A549 (cell line): ENCODE measurements around the gene PIGL. TPM values are rescaled to one million over a fixed set of nuclear protein-coding genes. Genes with fewer than 3 reads are reported as not detected.

Source experiments
- ATAC-seq, 2 experiments: fragments of 200-7000 bp in 1 of 2; fragments of >200 bp in 1 of 2; cut with Nextera tagmentation in 1 of 2; cut with Tn5 transposase in 1 of 2; 3 replicates each; pipeline versions ENCODE4 v1.8.0 to v1.9.1; 2018 to 2020; ENCODE audit warnings: mild to moderate bottlenecking in 1 of 2, moderate library complexity in 1 of 2
- CTCF ChIA-PET: fragments of 300-600 bp; sonication (Branson Sonifier 250); formaldehyde crosslinking; extraction: SDS; loops from one replicate; lab custom pipeline; 2021; ENCODE audit warnings: antibody characterized with exemption, inconsistent platforms; lab: Yijun Ruan, JAX
- POLR2A ChIA-PET: fragments of 350-600 bp; formaldehyde crosslinking; extraction: SDS; loops from one replicate; lab custom pipeline; 2021; ENCODE audit warnings: antibody characterized with exemption, inconsistent platforms; lab: Yijun Ruan, JAX
- DNase-seq, 2 experiments: peaks; one replicate each; pipeline versions ENCODE4 v3.0.0 to v3.0.0-alpha.2; 2011 to 2016; ENCODE audit warnings: low read depth in 1 of 2, low spot score in 1 of 2
- FAIRE-seq: peaks from 2 replicates; lab custom pipeline; 2011; peaks lifted over from hg19 to GRCh38; lab: Jason Lieb, UNC
- H3K27ac ChIP-seq, 2 experiments: fragments of >200 bp; sonication (Bioruptor Twin); formaldehyde crosslinking; 3 replicates each; pipeline ENCODE4 v1.5.1; 2016 to 2017
- H3K4me1 ChIP-seq: fragments of >200 bp; sonication (Bioruptor Twin); formaldehyde crosslinking; 3 replicates; pipeline ENCODE4 v1.6.1; 2016
- H3K4me2 ChIP-seq: fragments of >200 bp; sonication (Bioruptor Twin); formaldehyde crosslinking; 3 replicates; pipeline ENCODE4 v1.6.1; 2016
- H3K4me3 ChIP-seq: fragments of >200 bp; sonication (Bioruptor Twin); formaldehyde crosslinking; 3 replicates; pipeline ENCODE4 v1.5.1; 2016
- H3K9me3 ChIP-seq: fragments of >200 bp; sonication (Bioruptor Twin); formaldehyde crosslinking; 3 replicates; pipeline ENCODE4 v1.6.1; 2016
- BHLHE40 ChIP-seq: IDR thresholded peaks from 2 replicates; pipeline ENCODE4 v1.6.1; 2012; ENCODE audit warnings: low read depth, low read length, inconsistent platforms
- CBX2 ChIP-seq: fragments of 200-600 bp; sonication (generic); IDR thresholded peaks from 2 replicates; pipeline ENCODE4 v1.6.1; 2016; ENCODE audit warnings: low read depth, mild to moderate bottlenecking, borderline replicate concordance
- CBX8 ChIP-seq: fragments of 200-600 bp; sonication (generic); IDR thresholded peaks from 2 replicates; pipeline ENCODE4 v1.6.1; 2016
- CEBPB ChIP-seq, 2 experiments: fragments of >200 bp in 1 of 2; sonication (Bioruptor Twin) in 1 of 2; formaldehyde crosslinking in 1 of 2; IDR thresholded peaks; 2 replicates each; pipeline ENCODE4 v1.6.1; 2012 to 2016
- CHD4 ChIP-seq: fragments of 200-600 bp; sonication (generic); IDR thresholded peaks from 2 replicates; pipeline ENCODE4 v1.6.1; 2016; ENCODE audit warnings: antibody characterized with exemption, mild to moderate bottlenecking, borderline replicate concordance
- FOSB ChIP-seq: fragments of 250-450 bp; sonication (Bioruptor Pico); IDR thresholded peaks from 2 replicates; pipeline ENCODE4 v1.5.0; 2020; ENCODE audit warnings: mild to moderate bottlenecking, moderate library complexity
- FOXS1 ChIP-seq: fragments of 250-450 bp; sonication (Bioruptor Pico); IDR thresholded peaks from 2 replicates; pipeline ENCODE4 v1.5.0; 2020; ENCODE audit warnings: mild to moderate bottlenecking, moderate library complexity
- HOXA7 ChIP-seq: fragments of 250-450 bp; sonication (Bioruptor Pico); IDR thresholded peaks from 2 replicates; pipeline ENCODE4 v1.5.0; 2020; ENCODE audit warnings: mild to moderate bottlenecking, moderate library complexity
- HOXB13 ChIP-seq: fragments of 250-450 bp; sonication (Bioruptor Pico); IDR thresholded peaks from 2 replicates; pipeline ENCODE4 v1.5.0; 2020; ENCODE audit warnings: low read depth, mild to moderate bottlenecking, moderate library complexity
- HOXB5 ChIP-seq: fragments of 250-450 bp; sonication (Bioruptor Pico); IDR thresholded peaks from 2 replicates; pipeline ENCODE4 v1.5.0; 2020; ENCODE audit warnings: mild to moderate bottlenecking, moderate library complexity
- KDM1A ChIP-seq: fragments of 200-600 bp; sonication (generic); IDR thresholded peaks from 2 replicates; pipeline ENCODE4 v1.6.1; 2016; ENCODE audit warnings: low read depth, mild to moderate bottlenecking
- KDM5A ChIP-seq: fragments of 200-600 bp; sonication (generic); IDR thresholded peaks from 2 replicates; pipeline ENCODE4 v1.6.1; 2016; ENCODE audit warnings: antibody characterized with exemption, mild to moderate bottlenecking
- NFE2L2 ChIP-seq: fragments of 150-350 bp; conservative IDR thresholded peaks from 2 replicates; pipeline ENCODE4 v1.6.1; 2014; ENCODE audit warnings: low read length
- NR3C1 ChIP-seq: fragments of >200 bp; sonication (Bioruptor Twin); formaldehyde crosslinking; IDR thresholded peaks from 3 replicates; pipeline ENCODE4 v1.6.1; 2017
- POLR2A ChIP-seq: IDR thresholded peaks from 2 replicates; pipeline ENCODE4 v1.6.1; 2012; ENCODE audit warnings: mild to moderate bottlenecking, low read length
- RNF2 ChIP-seq: fragments of 200-600 bp; sonication (generic); IDR thresholded peaks from 2 replicates; pipeline ENCODE4 v1.6.1; 2016; ENCODE audit warnings: low read depth, mild to moderate bottlenecking, antibody characterized with exemption, moderate library complexity, borderline replicate concordance
- SMC3 ChIP-seq: fragments of >200 bp; sonication (Bioruptor Twin); formaldehyde crosslinking; IDR thresholded peaks from 3 replicates; pipeline ENCODE4 v1.6.1; 2018; ENCODE audit warnings: inconsistent platforms
- ZFP36 ChIP-seq: fragments of 450-650 bp; IDR thresholded peaks from 2 replicates; pipeline ENCODE4 v1.6.1; 2014; ENCODE audit warnings: borderline replicate concordance; ENCODE audit not compliant: partially characterized antibody
- WGBS: methylation state at CpG from one replicate; pipeline ENCODE4 v1.1.6; 2017; ENCODE audit errors: missing lambda C conversion rate; 5-methylcytosine and 5-hydroxymethylcytosine counted together
- polyA plus RNA-seq, 4 experiments: library from polyadenylated mRNA; depleted of rRNA in 3 of 4; stranded (reverse); fragments of >200 nt; fragmentation: RNase III in 1 of 4; extraction: RNeasy Plus Mini Kit Qiagen cat#74134 plus additional on column Dnase treatment in 1 of 4; gene quantifications; 2 replicates in 3 of 4; 3 replicates in 1 of 4; pipeline ENCODE4 v1.2.3, GENCODE V29; 2011 to 2017
- TF ChIP-seq, protein P1 (sequence below): fragments of 250-450 bp; sonication (Bioruptor Pico); IDR thresholded peaks from 2 replicates; pipeline ENCODE4 v1.5.0; 2020; ENCODE audit warnings: low read depth, mild to moderate bottlenecking, moderate library complexity
- TF ChIP-seq, protein P2 (sequence below): fragments of 250-450 bp; sonication (Bioruptor Pico); IDR thresholded peaks from 2 replicates; pipeline ENCODE4 v1.5.0; 2021; ENCODE audit warnings: mild to moderate bottlenecking, moderate library complexity, borderline replicate concordance
- TF ChIP-seq, protein P3 (sequence below): fragments of 450-650 bp; IDR thresholded peaks from 2 replicates; pipeline ENCODE4 v1.6.1; 2014; ENCODE audit warnings: antibody characterized with exemption
- TF ChIP-seq, protein P4 (sequence below): fragments of >200 bp; sonication (Bioruptor Twin); formaldehyde crosslinking; IDR thresholded peaks from 3 replicates; pipeline ENCODE4 v1.5.1; 2016
- TF ChIP-seq, protein P5 (sequence below): fragments of >200 bp; sonication (Bioruptor Twin); formaldehyde crosslinking; IDR thresholded peaks from 3 replicates; pipeline ENCODE4 v1.6.1; 2016

Gene PIGL
- polyA plus RNA-seq, 2 of the 4 experiments (the other 2 are of a cell fraction) = 27.5 to 35.1 TPM

DNA sequence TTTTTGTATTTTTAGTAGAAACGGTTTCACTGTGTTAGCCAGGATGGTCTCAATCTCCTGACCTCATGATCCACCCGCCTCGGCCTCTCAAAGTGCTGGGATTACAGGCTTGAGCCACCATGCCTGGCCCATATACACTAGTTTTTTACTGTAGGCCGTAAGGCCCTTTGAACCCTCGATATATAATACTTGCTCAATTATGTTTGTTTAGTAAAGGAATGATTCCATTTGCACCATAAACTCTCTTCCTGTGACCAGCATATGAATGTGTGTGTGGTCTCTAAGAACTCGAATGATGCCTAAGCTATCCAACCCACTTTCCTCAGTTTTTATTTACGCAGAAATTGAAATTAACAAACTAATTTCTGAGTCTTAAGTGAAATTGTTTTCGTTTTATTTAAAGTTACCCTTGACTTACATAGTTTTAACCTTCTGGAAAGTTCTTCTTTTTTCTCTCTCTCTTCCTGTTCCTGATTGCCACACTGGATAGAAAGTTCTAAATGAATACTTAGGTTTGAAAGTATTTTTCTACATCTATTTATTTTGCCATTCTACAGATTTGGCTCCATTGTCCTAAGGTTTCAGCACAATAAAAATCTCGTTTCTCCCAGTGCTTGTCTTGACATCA is 37.9 kb downstream of the PIGL start:
- H3K27ac ChIP-seq = peak overlapping the region in 1 of 2 experiments; percentile 5; a peak in 1 of 6 replicates

DNA sequence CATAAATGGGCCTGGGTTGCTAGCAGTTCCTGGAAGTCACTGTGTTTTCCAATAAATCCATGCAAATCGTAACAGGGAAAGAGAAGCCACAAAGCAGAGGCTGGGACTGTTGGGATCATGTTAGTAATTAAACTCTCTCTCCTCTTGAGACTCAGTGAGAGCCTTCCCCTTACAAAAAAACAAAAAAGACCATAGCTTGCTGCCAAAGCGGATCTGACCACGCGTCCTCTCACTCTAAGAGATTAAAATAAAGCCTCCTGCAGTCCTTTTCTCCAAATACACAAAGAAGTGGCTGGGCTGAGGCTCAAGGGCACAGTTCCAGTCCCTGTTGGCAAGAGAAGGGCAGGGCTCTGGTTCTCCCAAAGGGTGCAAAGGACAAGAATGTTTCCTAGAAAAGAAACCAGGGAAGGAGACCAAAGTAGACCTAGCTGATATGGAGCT is 38.5 kb downstream of the PIGL start:
- no peak overlapping the region for H3K4me3 ChIP-seq
- no peaks in the 10 kb centered on the region for H3K9me3 ChIP-seq
- no peak for FAIRE-seq
- DNase-seq = no peak
- H3K4me2 ChIP-seq = peak overlapping the region; percentile 5; the same call in 1 of the 3 replicates
- ChIA-PET POLR2A (interaction anchor here (1.2 kb wide), 1 partner anchor 38 kb away, joined by 3 read pairs; the partner anchor contains the start of gene PIGL), CTCF (interaction anchor here (0.6 to 1.3 kb wide), 4 partner anchors 12 to 254 kb away, joined by 3 read pairs; no protein-coding TSS in a partner anchor)
- WGBS = 85% methylated on average over 4 of the region's 4 CpGs
- peak overlapping the region in 1 of 2 experiments; percentile 5; a peak in 2 of 6 replicates for H3K27ac ChIP-seq
- peaks cover 13% of the 10 kb centered on the region; the same call in 2 of the 3 replicates for H3K4me1 ChIP-seq
- no peak; a peak in 2 of 6 replicates for ATAC-seq
- TF ChIP-seq, protein P1, sequence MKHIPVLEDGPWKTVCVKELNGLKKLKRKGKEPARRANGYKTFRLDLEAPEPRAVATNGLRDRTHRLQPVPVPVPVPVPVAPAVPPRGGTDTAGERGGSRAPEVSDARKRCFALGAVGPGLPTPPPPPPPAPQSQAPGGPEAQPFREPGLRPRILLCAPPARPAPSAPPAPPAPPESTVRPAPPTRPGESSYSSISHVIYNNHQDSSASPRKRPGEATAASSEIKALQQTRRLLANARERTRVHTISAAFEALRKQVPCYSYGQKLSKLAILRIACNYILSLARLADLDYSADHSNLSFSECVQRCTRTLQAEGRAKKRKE (CRISPR knock-in tag) = no peak
- TF ChIP-seq SMC3 = no peak
- no peak for TF ChIP-seq NFE2L2
- TF ChIP-seq, protein P2, sequence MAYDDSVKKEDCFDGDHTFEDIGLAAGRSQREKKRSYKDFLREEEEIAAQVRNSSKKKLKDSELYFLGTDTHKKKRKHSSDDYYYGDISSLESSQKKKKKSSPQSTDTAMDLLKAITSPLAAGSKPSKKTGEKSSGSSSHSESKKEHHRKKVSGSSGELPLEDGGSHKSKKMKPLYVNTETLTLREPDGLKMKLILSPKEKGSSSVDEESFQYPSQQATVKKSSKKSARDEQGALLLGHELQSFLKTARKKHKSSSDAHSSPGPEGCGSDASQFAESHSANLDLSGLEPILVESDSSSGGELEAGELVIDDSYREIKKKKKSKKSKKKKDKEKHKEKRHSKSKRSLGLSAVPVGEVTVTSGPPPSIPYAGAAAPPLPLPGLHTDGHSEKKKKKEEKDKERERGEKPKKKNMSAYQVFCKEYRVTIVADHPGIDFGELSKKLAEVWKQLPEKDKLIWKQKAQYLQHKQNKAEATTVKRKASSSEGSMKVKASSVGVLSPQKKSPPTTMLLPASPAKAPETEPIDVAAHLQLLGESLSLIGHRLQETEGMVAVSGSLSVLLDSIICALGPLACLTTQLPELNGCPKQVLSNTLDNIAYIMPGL = no peak
- TF ChIP-seq, protein P3, sequence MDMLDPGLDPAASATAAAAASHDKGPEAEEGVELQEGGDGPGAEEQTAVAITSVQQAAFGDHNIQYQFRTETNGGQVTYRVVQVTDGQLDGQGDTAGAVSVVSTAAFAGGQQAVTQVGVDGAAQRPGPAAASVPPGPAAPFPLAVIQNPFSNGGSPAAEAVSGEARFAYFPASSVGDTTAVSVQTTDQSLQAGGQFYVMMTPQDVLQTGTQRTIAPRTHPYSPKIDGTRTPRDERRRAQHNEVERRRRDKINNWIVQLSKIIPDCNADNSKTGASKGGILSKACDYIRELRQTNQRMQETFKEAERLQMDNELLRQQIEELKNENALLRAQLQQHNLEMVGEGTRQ = no peak
- TF ChIP-seq, protein P4, sequence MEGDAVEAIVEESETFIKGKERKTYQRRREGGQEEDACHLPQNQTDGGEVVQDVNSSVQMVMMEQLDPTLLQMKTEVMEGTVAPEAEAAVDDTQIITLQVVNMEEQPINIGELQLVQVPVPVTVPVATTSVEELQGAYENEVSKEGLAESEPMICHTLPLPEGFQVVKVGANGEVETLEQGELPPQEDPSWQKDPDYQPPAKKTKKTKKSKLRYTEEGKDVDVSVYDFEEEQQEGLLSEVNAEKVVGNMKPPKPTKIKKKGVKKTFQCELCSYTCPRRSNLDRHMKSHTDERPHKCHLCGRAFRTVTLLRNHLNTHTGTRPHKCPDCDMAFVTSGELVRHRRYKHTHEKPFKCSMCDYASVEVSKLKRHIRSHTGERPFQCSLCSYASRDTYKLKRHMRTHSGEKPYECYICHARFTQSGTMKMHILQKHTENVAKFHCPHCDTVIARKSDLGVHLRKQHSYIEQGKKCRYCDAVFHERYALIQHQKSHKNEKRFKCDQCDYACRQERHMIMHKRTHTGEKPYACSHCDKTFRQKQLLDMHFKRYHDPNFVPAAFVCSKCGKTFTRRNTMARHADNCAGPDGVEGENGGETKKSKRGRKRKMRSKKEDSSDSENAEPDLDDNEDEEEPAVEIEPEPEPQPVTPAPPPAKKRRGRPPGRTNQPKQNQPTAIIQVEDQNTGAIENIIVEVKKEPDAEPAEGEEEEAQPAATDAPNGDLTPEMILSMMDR = no peak
- TF ChIP-seq ZFP36 = no peak
- no peak for TF ChIP-seq RNF2
- TF ChIP-seq HOXB13 (CRISPR knock-in tag) = no peak
- TF ChIP-seq CHD4 = no peak
- no peak for TF ChIP-seq BHLHE40
- no peak for TF ChIP-seq CEBPB (IDR thresholded peaks at IDR 0.05)
- TF ChIP-seq HOXB5 (CRISPR knock-in tag) = no peak

More for the DNA sequence above, 37.9 kb downstream of the PIGL start:
- Histone ChIP-seq H3K4me1 (peaks cover 18% of the 10 kb centered on the region; the same call in 2 of the 3 replicates), H3K9me3 (no peaks in the 10 kb centered on the region), H3K4me3 (no peak overlapping the region), H3K4me2 (no peak overlapping the region)
- no peak for ATAC-seq
- 87% methylated on average over 9 of the region's 9 CpGs for WGBS
- no peak for FAIRE-seq
- TF ChIP-seq FOXS1 (CRISPR knock-in tag) (no peak), KDM5A (no peak), POLR2A (no peak), CBX2 (no peak), HOXB13 (CRISPR knock-in tag) (no peak), KDM1A (no peak), CBX8 (no peak), HOXA7 (no peak), FOSB (CRISPR knock-in tag) (no peak), HOXB5 (CRISPR knock-in tag) (no peak), NR3C1 (no peak)
- TF ChIP-seq, protein P5, sequence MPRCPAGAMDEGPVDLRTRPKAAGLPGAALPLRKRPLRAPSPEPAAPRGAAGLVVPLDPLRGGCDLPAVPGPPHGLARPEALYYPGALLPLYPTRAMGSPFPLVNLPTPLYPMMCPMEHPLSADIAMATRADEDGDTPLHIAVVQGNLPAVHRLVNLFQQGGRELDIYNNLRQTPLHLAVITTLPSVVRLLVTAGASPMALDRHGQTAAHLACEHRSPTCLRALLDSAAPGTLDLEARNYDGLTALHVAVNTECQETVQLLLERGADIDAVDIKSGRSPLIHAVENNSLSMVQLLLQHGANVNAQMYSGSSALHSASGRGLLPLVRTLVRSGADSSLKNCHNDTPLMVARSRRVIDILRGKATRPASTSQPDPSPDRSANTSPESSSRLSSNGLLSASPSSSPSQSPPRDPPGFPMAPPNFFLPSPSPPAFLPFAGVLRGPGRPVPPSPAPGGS = no peak
- DNase-seq = no peak
- POLR2A ChIA-PET = interaction anchor here (1.2 kb wide), 1 partner anchor 38 kb away, joined by 3 read pairs; the partner anchor contains the start of gene PIGL
- CTCF ChIA-PET = interaction anchor here (0.6 to 1.3 kb wide), 4 partner anchors 11 to 114 kb away, joined by 3 read pairs; no protein-coding TSS in a partner anchor
